ENCODE results near the gene FHIT.

The FHIT gene

GRCh38 chr3:59754456-59755129 lies 1496.7 kb downstream of the FHIT start:
- Histone ChIP-seq H3K9me2 (replicated peaks; ENCODE audit: control insufficient read depth, low read length) (no peaks in the 10 kb centered on the region), H3K27me3 (ENCODE audit: control insufficient read depth, low read length) (no peaks in the 10 kb centered on the region), H3K36me3 (ENCODE audit: control insufficient read depth, low read length) (no peaks in the 10 kb centered on the region), H3K27ac (ENCODE audit: low read depth, low read length) (no peak overlapping the region), H4K20me1 (ENCODE audit: control insufficient read depth, insufficient read depth, low read depth, low read length) (no peaks in the 10 kb centered on the region), H3K4me1 (ENCODE audit: control insufficient read depth, low read length) (no peaks in the 10 kb centered on the region), H3F3A (ENCODE audit: control insufficient read depth, insufficient read depth) (no peaks in the 10 kb centered on the region), H3K4me2 (ENCODE audit: low read length) (no peak overlapping the region), H3K9me3 (ENCODE audit: control insufficient read depth, insufficient read depth, low read length) (no peaks in the 10 kb centered on the region), H3K4me3 (ENCODE audit: low read length) (no peak overlapping the region), H3K79me2 (ENCODE audit: control insufficient read depth, low read length) (no peaks in the 10 kb centered on the region)
- TF ChIP-seq, protein P1, sequence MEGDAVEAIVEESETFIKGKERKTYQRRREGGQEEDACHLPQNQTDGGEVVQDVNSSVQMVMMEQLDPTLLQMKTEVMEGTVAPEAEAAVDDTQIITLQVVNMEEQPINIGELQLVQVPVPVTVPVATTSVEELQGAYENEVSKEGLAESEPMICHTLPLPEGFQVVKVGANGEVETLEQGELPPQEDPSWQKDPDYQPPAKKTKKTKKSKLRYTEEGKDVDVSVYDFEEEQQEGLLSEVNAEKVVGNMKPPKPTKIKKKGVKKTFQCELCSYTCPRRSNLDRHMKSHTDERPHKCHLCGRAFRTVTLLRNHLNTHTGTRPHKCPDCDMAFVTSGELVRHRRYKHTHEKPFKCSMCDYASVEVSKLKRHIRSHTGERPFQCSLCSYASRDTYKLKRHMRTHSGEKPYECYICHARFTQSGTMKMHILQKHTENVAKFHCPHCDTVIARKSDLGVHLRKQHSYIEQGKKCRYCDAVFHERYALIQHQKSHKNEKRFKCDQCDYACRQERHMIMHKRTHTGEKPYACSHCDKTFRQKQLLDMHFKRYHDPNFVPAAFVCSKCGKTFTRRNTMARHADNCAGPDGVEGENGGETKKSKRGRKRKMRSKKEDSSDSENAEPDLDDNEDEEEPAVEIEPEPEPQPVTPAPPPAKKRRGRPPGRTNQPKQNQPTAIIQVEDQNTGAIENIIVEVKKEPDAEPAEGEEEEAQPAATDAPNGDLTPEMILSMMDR (IDR thresholded peaks at IDR 0.05; ENCODE audit: low read depth, low read length, poor library complexity, severe bottlenecking): no peak
- no peak for TF ChIP-seq EZH2phosphoT487 (IDR thresholded peaks at IDR 0.05; ENCODE audit: borderline replicate concordance, low read length)

DNA sequence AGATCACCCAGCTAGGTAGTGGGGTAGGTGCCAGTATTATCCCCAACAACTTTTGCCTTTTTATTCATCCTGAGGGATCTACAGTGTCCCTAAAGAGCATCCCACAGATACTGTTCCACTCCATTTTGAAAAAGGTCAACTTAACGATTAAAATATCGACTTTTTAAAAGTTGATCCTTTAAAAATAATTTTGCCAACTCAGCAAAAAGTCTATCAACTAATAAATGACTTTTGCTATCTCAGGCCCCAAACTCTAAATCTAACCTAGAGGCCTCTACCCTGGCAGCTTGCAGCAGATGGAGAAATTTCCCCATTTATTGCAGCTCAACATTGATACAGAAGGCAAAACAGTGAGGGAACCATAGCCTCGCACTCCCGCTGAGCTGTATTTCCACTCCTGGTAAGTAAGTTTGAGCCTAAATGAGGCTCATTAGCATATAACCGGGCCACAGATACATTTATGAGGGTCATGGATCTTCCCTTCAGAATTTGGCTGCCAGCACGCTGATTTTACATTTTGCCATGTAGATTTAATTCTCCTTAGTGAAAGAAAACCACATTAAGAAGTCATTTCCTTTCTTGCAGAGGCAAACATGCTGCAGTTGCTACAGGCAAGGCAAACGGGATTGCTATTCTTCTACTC lies 1497.3 kb downstream of the FHIT start:
- Histone ChIP-seq H3K27ac (ENCODE audit: low read depth, low read length) (no peak overlapping the region), H4K20me1 (ENCODE audit: control insufficient read depth, insufficient read depth, low read depth, low read length) (no peaks in the 10 kb centered on the region), H3K9me2 (replicated peaks; ENCODE audit: control insufficient read depth, low read length) (no peaks in the 10 kb centered on the region), H3F3A (ENCODE audit: control insufficient read depth, insufficient read depth) (no peaks in the 10 kb centered on the region), H3K4me2 (ENCODE audit: low read length) (no peak overlapping the region), H3K27me3 (ENCODE audit: control insufficient read depth, low read length) (no peaks in the 10 kb centered on the region), H3K79me2 (ENCODE audit: control insufficient read depth, low read length) (no peaks in the 10 kb centered on the region), H3K4me1 (ENCODE audit: control insufficient read depth, low read length) (no peaks in the 10 kb centered on the region), H3K9me3 (ENCODE audit: control insufficient read depth, insufficient read depth, low read length) (no peaks in the 10 kb centered on the region), H3K36me3 (ENCODE audit: control insufficient read depth, low read length) (no peaks in the 10 kb centered on the region), H3K4me3 (ENCODE audit: low read length) (no peak overlapping the region)
- TF ChIP-seq, protein P1 (IDR thresholded peaks at IDR 0.05; ENCODE audit: low read depth, low read length, poor library complexity, severe bottlenecking): no peak
- TF ChIP-seq EZH2phosphoT487 (IDR thresholded peaks at IDR 0.05; ENCODE audit: borderline replicate concordance, low read length): no peak

GRCh38 chr3:59752925-59753324 lies 1498.3 kb downstream of the FHIT start:
- no peak overlapping the region for H3K4me3 ChIP-seq (ENCODE audit: low read length)
- no peaks in the 10 kb centered on the region for H3K36me3 ChIP-seq (ENCODE audit: control insufficient read depth, low read length)
- no peaks in the 10 kb centered on the region for H3K79me2 ChIP-seq (ENCODE audit: control insufficient read depth, low read length)
- no peaks in the 10 kb centered on the region for H3K4me1 ChIP-seq (ENCODE audit: control insufficient read depth, low read length)
- H4K20me1 ChIP-seq (ENCODE audit: control insufficient read depth, insufficient read depth, low read depth, low read length): no peaks in the 10 kb centered on the region
- no peaks in the 10 kb centered on the region for H3F3A ChIP-seq (ENCODE audit: control insufficient read depth, insufficient read depth)
- no peaks in the 10 kb centered on the region for H3K9me3 ChIP-seq (ENCODE audit: control insufficient read depth, insufficient read depth, low read length)
- H3K4me2 ChIP-seq (ENCODE audit: low read length): no peak overlapping the region
- no peaks in the 10 kb centered on the region for H3K27me3 ChIP-seq (ENCODE audit: control insufficient read depth, low read length)
- no peak overlapping the region for H3K27ac ChIP-seq (ENCODE audit: low read depth, low read length)
- no peaks in the 10 kb centered on the region for H3K9me2 ChIP-seq (replicated peaks; ENCODE audit: control insufficient read depth, low read length)
- TF ChIP-seq, protein P1 (IDR thresholded peaks at IDR 0.05; ENCODE audit: low read depth, low read length, poor library complexity, severe bottlenecking): no peak
